MM.1S (cell line): Measurements from ENCODE around the gene BTBD9.

Source experiments
- EZH2phosphoT487 ChIP-seq: fragments of 300-600 bp; sonication (generic); IDR thresholded peaks from 2 replicates; pipeline ENCODE4 v1.6.1; 2018; ENCODE audit warnings: antibody characterized with exemption, low read length
- TF ChIP-seq, protein P1 (sequence below): fragments of 300-600 bp; sonication (generic); IDR thresholded peaks from 2 replicates; pipeline ENCODE4 v1.5.1; 2016; ENCODE audit warnings: antibody characterized with exemption, low read length, mixed read lengths

GRCh38 chr6:38156818-38157565 lies 482.7 kb downstream of the BTBD9 start:
- TF ChIP-seq, protein P1, sequence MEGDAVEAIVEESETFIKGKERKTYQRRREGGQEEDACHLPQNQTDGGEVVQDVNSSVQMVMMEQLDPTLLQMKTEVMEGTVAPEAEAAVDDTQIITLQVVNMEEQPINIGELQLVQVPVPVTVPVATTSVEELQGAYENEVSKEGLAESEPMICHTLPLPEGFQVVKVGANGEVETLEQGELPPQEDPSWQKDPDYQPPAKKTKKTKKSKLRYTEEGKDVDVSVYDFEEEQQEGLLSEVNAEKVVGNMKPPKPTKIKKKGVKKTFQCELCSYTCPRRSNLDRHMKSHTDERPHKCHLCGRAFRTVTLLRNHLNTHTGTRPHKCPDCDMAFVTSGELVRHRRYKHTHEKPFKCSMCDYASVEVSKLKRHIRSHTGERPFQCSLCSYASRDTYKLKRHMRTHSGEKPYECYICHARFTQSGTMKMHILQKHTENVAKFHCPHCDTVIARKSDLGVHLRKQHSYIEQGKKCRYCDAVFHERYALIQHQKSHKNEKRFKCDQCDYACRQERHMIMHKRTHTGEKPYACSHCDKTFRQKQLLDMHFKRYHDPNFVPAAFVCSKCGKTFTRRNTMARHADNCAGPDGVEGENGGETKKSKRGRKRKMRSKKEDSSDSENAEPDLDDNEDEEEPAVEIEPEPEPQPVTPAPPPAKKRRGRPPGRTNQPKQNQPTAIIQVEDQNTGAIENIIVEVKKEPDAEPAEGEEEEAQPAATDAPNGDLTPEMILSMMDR = no peak
- TF ChIP-seq EZH2phosphoT487 = no peak
